Renal pelvis (tissue), 4 donors: ENCODE results near the gene PRELID2. TPM values are rescaled to one million over a fixed set of nuclear protein-coding genes. Genes with fewer than 3 reads are reported as not detected.
A peak's percentile ranks its signal among the peaks of the same experiment; 100 is the strongest.
"Not testable (repeated sequence)": the region's sequence is repeated elsewhere in the genome, so short reads cannot be mapped to it uniquely, and the experiment has no call there.

Experiments
- DNase-seq: peaks from one replicate; pipeline ENCODE4 v3.0.0-alpha.2; 2013
- polyA plus RNA-seq, 3 donors: library from polyadenylated mRNA; unstranded; fragments of 120-200 nt; gene quantifications; one replicate each; pipeline ENCODE4 v1.2.1, GENCODE V29; 2013; ENCODE audit not compliant: insufficient read length in 3 of 3

Gene PRELID2
- polyA plus RNA-seq, 3 donors: 6.7 to 7.8 (median 7.4) TPM

DNA sequence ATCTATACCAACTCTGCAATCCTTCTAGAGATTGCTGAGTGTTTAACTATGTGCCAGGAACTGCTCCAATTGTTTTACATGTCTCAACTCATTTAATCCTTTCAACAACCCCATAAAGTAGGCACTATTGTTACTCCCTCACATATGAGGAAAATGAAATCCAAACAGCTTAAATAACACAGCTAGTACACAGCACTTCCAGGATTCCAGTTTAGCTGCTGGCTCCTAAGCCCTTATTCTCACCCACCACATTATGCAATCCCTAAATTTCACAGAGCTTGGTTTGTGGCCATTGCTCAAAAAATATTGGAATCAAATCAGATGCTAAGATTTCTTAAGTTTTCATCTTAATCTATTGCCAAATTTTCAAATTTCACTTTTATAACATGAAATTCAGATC is 84.9 kb downstream of the PRELID2 start:
- DNase-seq: no peak

DNA sequence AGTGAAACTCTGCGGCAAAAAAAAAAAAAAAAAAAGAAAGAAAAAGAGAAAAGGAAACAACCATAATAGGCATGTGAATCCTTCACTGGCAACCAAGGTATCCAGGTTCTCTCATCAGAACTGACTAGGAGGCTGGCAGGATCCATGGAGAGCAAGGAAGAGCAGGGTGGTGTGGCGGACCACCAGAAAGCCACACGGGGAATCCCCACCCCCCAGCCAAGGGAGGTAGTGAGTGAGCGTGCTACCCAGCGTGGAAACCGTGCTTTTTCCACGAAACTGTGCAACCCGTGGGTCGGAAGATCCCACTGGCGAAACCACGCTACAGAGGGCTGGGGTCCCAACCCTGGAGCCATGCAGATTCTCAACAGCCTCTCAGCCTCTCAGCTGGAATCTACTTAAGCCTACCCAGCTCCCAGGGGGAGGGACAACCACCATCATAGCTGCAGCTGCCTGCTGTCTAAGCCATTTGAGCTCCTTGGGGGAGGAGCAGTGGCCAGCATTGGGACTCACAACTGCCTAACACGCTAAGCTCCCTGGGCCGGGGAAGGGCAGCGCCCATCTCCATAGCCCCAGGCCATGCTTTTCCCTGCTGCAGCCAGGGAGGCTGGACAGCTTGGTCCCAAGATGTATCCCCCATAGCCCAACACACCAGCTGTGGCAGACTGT is 91.6 kb downstream of the PRELID2 start:
- DNase-seq: no peak

DNA sequence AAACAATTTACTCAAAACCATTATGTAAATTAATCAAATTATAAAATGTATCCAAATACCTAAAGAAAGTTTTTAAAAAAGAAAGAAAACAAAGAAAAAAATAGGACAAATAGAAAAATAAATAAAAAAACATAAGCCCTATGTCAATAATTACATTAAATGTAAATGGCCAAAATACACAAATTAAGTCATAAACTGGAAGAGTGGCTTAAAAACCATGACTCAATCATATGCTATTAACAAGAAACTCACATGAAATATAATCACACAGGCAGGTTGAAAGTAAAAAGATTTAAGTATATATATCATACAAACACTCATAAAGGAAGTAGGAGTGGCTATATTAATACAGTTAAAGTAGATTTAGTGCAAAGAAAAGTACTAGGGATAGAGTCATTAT is 95.3 kb downstream of the PRELID2 start:
- DNase-seq: no peak

DNA sequence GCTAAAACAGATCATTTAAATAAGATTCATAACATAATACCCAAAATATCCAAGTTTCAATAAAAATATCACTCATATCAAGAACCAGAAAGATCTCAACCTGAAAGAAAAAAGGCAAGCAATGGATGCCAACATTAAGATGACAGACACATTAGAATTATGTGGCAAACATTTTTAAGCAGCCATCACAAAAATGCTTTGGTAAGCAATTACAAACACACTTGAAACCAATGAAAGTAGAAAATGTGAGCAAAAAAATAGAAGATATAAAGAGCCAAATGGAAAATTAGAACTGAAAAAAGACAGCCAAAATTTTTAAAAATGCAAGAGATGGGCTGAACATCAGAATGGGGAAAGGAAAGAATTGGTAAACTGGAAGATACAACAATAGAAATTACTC is 96.9 kb downstream of the PRELID2 start:
- DNase-seq: no peak

DNA sequence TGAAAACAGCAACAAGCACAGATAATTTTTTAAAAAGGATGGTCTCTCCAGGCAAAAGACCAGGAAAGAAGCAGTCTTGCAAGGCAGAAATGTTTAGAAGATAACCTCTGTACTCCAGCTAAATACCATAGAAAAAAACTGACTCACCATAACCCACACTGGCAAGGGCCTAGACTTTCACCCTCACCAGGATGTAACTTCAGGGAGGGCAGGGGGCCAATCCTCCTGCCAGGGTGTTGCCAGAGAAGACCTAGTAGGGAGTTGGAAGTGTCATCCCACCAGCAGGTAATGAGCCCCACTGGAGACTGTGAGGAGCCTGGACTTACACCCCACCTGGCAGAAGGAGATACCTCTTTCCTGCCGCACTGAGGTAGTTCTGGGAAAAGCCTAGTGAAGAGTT is 97.6 kb downstream of the PRELID2 start:
- no peak for DNase-seq

DNA sequence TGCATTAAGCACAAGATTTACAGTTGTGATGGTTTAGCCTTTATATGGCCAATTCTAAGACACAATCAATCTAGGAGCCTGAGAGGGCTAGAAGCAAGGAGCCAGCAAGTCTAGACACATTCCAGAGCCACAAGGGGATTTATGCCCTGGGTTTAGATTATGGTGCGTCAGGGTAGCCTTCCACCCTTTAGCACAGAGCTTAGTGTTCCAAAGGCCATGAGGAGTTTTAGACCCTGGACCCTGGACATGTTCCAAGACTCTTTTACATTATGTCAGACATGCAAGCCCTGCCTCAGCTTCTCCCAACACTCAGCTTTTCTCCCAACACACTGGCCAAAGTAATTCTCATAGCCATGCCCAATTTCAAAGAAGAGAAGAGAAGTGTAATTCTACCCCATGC is 105.2 kb downstream of the PRELID2 start:
- DNase-seq: not testable (repeated sequence)

DNA sequence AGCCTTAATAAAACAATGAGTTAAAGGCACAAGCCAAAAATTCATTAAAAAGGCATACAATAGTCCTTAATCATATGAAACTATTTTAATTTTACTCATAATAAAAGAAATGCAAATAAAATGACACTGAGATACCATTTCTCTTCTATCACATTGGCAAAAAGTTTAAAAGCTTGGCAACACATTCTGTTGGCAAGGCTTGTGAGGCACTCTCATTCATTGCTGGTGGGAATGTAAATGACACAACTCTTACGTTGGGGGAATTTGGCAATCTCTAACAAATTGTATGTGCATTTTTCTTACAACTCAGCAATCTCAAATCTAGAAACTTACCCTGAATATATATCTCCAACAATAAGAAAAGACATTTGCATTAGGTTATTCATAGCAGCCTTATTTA is 111.6 kb downstream of the PRELID2 start:
- DNase-seq: no peak

DNA sequence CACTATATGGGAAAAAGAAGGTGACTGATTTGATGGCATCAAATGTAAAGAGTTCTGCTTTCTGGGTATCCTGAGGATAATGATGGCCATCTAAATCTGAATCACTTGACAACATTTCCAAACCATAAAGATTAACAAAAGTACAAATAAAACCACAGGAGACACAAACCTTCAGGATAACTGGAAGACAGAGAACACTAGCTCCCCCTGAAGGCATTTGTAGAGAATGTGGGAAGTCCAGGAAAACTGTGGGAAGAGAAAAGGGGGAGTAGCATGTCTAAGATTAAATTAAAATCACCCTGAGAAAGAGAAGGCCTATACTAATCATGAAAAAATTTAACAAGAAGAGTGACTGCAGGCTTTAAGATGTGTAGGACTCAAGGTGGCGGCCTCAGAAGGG is 116.2 kb downstream of the PRELID2 start:
- DNase-seq: peak; percentile 12

DNA sequence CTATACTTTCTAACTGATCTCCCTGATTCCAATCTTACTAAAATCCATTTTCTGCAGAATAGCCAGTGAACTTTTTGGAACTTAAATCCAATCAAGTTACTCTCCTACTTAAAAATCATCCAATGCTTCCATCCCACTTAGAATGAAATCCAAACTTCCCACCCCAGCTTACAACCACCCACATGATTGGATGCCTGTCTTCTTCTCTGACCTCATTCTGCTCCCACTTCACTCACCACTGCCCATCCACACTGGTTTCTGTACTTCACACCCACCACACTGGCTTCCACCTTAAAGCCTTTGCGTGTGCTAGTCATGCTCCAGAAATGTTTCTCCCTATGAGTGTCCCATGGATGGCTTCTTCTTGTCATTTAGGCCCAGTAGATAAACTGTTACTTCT is 119.7 kb downstream of the PRELID2 start:
- DNase-seq: no peak

DNA sequence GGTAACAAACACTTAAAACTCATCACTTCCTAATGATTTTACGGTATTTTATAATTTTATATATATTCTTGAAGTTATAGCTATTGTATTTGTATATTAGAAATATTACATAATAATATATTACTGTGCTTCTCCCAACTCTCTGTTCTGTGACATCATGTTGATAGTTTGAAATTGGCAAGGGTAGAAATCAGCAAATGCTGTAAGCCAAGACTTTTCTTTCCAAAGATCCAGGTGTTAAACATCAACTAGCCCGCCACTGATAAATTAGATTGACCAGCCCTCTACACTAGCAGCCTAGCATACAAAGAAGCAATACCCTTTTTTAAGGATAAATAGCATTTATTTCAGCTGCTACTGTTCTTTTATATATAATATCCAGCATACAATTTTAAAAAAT is 122.9 kb downstream of the PRELID2 start:
- no peak for DNase-seq

DNA sequence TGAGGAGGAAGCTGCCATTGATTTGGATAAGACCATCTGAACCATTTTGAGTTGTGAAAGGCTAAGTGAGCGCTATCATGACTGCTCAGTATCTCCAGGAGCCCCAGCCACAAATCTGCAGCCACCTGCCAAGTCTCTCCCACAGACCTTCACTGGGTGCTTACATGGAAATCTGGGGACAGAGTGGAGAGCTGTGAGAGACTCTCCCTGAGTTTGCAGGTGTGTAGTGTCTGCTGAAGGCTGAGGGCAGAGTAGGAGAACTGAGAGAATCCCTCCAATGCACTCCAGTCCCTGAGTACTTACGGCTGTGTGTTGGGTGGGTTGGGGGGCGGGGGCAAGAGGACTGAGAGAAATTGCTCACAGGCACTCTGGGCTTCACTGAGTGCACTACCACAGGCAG is 123.7 kb downstream of the PRELID2 start:
- no peak for DNase-seq

Other genes with a start within 250 kb of the PRELID2 start
- not detected for gene GRXCR2, start 37.7 kb upstream of the PRELID2 start, polyA plus RNA-seq
- 1 to 10 TPM; 4.8 to 9.1 (median 7.7) TPM for gene SH3RF2, start 101.2 kb upstream of the PRELID2 start, polyA plus RNA-seq